ENCODE data around the gene FMO5.

Gene FMO5

GRCh38 chr1:147223740-147224615 is 1.2 kb downstream of the FMO5 start:
- H3K4me3 ChIP-seq (ENCODE audit: low read length), result no peak overlapping the region

GRCh38 chr1:147218606-147219005 is 6.5 kb downstream of the FMO5 start:
- no peak for DNase-seq (ENCODE audit: low read depth)
- TF ChIP-seq, protein P1, sequence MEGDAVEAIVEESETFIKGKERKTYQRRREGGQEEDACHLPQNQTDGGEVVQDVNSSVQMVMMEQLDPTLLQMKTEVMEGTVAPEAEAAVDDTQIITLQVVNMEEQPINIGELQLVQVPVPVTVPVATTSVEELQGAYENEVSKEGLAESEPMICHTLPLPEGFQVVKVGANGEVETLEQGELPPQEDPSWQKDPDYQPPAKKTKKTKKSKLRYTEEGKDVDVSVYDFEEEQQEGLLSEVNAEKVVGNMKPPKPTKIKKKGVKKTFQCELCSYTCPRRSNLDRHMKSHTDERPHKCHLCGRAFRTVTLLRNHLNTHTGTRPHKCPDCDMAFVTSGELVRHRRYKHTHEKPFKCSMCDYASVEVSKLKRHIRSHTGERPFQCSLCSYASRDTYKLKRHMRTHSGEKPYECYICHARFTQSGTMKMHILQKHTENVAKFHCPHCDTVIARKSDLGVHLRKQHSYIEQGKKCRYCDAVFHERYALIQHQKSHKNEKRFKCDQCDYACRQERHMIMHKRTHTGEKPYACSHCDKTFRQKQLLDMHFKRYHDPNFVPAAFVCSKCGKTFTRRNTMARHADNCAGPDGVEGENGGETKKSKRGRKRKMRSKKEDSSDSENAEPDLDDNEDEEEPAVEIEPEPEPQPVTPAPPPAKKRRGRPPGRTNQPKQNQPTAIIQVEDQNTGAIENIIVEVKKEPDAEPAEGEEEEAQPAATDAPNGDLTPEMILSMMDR (IDR thresholded peaks at IDR 0.05; ENCODE audit: insufficient read depth, low read depth, low read length, missing control alignments), result no peak

More at GRCh38 chr1:147223740-147224615, 1.2 kb downstream of the FMO5 start:
- TF ChIP-seq, protein P1 (IDR thresholded peaks at IDR 0.05; ENCODE audit: insufficient read depth, low read depth, low read length, missing control alignments), result no peak
- no peak for DNase-seq (ENCODE audit: low read depth)

GRCh38 chr1:147217141-147217540 is 8.0 kb downstream of the FMO5 start:
- TF ChIP-seq, protein P1 (IDR thresholded peaks at IDR 0.05; ENCODE audit: insufficient read depth, low read depth, low read length, missing control alignments), result no peak
- DNase-seq (ENCODE audit: low read depth), result no peak

More at GRCh38 chr1:147218606-147219005, 6.5 kb downstream of the FMO5 start:
- no peak overlapping the region for H3K4me3 ChIP-seq (ENCODE audit: low read length)

GRCh38 chr1:147216124-147216523 is 9.0 kb downstream of the FMO5 start:
- TF ChIP-seq, protein P1 (IDR thresholded peaks at IDR 0.05; ENCODE audit: insufficient read depth, low read depth, low read length, missing control alignments), result no peak
- DNase-seq (ENCODE audit: low read depth), result no peak
- no peak overlapping the region for H3K4me3 ChIP-seq (ENCODE audit: low read length)

More at GRCh38 chr1:147217141-147217540, 8.0 kb downstream of the FMO5 start:
- no peak overlapping the region for H3K4me3 ChIP-seq (ENCODE audit: low read length)

- H3K4me3 ChIP-seq (ENCODE audit: low read length), result no peak overlapping the region
- DNase-seq (ENCODE audit: low read depth), result no peak
- TF ChIP-seq, protein P1 (IDR thresholded peaks at IDR 0.05; ENCODE audit: insufficient read depth, low read depth, low read length, missing control alignments), result no peak
Observed at GRCh38 chr1:147215540-147215916, 9.6 kb downstream of the FMO5 start.

DNA sequence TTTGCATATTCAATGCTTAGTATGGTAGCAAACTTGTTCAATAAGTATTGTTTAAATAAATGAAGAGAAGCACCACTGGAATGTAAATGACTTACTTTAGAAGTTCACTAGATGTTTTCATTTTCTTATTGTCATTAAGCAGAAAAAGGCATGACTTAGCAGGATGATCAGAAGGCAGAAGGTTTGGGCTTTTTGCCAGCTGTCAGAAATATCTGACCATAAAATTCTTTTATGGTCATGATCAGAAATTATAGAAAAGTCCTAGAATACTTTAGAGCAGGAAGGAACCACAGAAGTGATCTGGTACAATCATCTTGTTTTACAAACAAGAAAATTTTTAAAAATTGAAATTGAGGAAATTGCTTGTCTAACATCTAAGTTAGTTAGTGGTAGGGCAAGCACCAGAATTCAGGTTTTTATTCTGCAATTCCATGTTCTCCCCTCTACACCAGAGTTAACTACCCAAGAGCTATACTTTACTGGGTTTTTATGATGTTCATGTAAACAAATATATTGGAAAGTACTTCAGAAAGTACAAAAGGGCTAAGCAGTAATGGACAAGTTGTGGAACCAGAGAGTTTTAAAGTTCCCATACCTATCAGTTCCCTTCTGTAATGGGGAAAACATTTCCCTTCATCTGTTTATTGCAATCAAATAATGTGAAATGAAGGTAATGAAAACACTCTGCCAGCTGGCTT is 10.1 kb downstream of the FMO5 start:
- DNase-seq (ENCODE audit: low read depth), result no peak
- no peak overlapping the region for H3K4me3 ChIP-seq (ENCODE audit: low read length)
- TF ChIP-seq, protein P1 (IDR thresholded peaks at IDR 0.05; ENCODE audit: insufficient read depth, low read depth, low read length, missing control alignments), result no peak
